H9 (cell line): ENCODE results near the gene ANO6. TPM values are rescaled to one million over a fixed set of nuclear protein-coding genes. Genes with fewer than 3 reads are reported as not detected.

Source experiments
- DNase-seq: peaks from one replicate; pipeline ENCODE4 v3.0.0-alpha.2; 2017
- H2AFZ ChIP-seq: one replicate; pipeline ENCODE4 v1.6.1; 2013; ENCODE audit warnings: mild to moderate bottlenecking, low read length, control low read depth, moderate library complexity
- H2AK5ac ChIP-seq: 2 replicates; pipeline ENCODE4 v1.6.1; 2013; ENCODE audit warnings: low read length, control low read depth, mixed read lengths; ENCODE audit not compliant: insufficient read length
- H2BK120ac ChIP-seq: one replicate; pipeline ENCODE4 v1.6.1; 2013; ENCODE audit warnings: low read depth, mild to moderate bottlenecking, low read length, control low read depth, inconsistent platforms; ENCODE audit not compliant: poor library complexity, severe bottlenecking
- H2BK12ac ChIP-seq: 2 replicates; pipeline ENCODE4 v1.6.1; 2013; ENCODE audit warnings: low read length, control low read depth, mixed read lengths, low read depth; ENCODE audit not compliant: insufficient read length
- H2BK15ac ChIP-seq: 2 replicates; pipeline ENCODE4 v1.6.1; 2013; ENCODE audit warnings: low read depth, low read length, control low read depth
- H2BK20ac ChIP-seq: one replicate; pipeline ENCODE4 v1.6.1; 2013; ENCODE audit warnings: low read depth, mild to moderate bottlenecking, low read length, control low read depth, inconsistent platforms; ENCODE audit not compliant: poor library complexity, severe bottlenecking
- H2BK5ac ChIP-seq: 2 replicates; pipeline ENCODE4 v1.6.1; 2013; ENCODE audit warnings: low read length, control low read depth, mixed read lengths; ENCODE audit not compliant: insufficient read length
- H3K14ac ChIP-seq: 2 replicates; pipeline ENCODE4 v1.6.1; 2013; ENCODE audit warnings: low read length, control low read depth; ENCODE audit not compliant: insufficient read depth
- H3K18ac ChIP-seq: 2 replicates; pipeline ENCODE4 v1.6.1; 2013; ENCODE audit warnings: low read depth, mild to moderate bottlenecking, mixed read lengths, low read length, control low read depth; ENCODE audit not compliant: insufficient read length
- H3K23ac ChIP-seq: 2 replicates; pipeline ENCODE4 v1.6.1; 2013; ENCODE audit warnings: low read length, control low read depth, mixed read lengths, low read depth; ENCODE audit not compliant: insufficient read length
- H3K23me2 ChIP-seq: 2 replicates; pipeline ENCODE4 v1.6.1; 2013; ENCODE audit warnings: low read depth, mild to moderate bottlenecking, mixed read lengths, low read length, control low read depth; ENCODE audit not compliant: insufficient read length, poor library complexity, severe bottlenecking
- H3K27ac ChIP-seq: 2 replicates; pipeline ENCODE4 v1.5.1; 2013; ENCODE audit warnings: low read length, control low read depth, mixed read lengths, low read depth; ENCODE audit not compliant: insufficient read length
- H3K27me3 ChIP-seq: 2 replicates; pipeline ENCODE4 v1.6.1; 2013; ENCODE audit warnings: low read length, control low read depth, inconsistent platforms; ENCODE audit not compliant: insufficient read depth
- H3K4ac ChIP-seq: 2 replicates; pipeline ENCODE4 v1.6.1; 2013; ENCODE audit warnings: low read depth, mild to moderate bottlenecking, control low read depth, inconsistent platforms, low read length, moderate library complexity
- H3K4me1 ChIP-seq: 2 replicates; pipeline ENCODE4 v1.6.1; 2013; ENCODE audit warnings: low read length, control low read depth, inconsistent platforms; ENCODE audit not compliant: insufficient read depth
- H3K4me2 ChIP-seq: 2 replicates; pipeline ENCODE4 v1.6.1; 2013; ENCODE audit warnings: low read length, control low read depth, mixed read lengths; ENCODE audit not compliant: insufficient read length, insufficient read depth
- H3K56ac ChIP-seq: 2 replicates; pipeline ENCODE4 v1.6.1; 2013; ENCODE audit warnings: low read depth, mild to moderate bottlenecking, mixed read lengths, low read length, control low read depth; ENCODE audit not compliant: insufficient read length
- H3K79me1 ChIP-seq: 2 replicates; pipeline ENCODE4 v1.6.1; 2013; ENCODE audit warnings: low read depth, mild to moderate bottlenecking, moderate library complexity, low read length, control low read depth, inconsistent platforms; ENCODE audit not compliant: insufficient read depth, poor library complexity, severe bottlenecking
- H3K79me2 ChIP-seq: 2 replicates; pipeline ENCODE4 v1.6.1; 2013; ENCODE audit warnings: low read length, control low read depth, inconsistent platforms; ENCODE audit not compliant: insufficient read depth
- H3K9ac ChIP-seq: 2 replicates; pipeline ENCODE4 v1.6.1; 2013; ENCODE audit warnings: low read length, control low read depth, mixed read lengths; ENCODE audit not compliant: insufficient read length; ENCODE audit errors: extremely low read depth
- H3K9me3 ChIP-seq: one replicate; pipeline ENCODE4 v1.6.1; 2013; ENCODE audit warnings: low read depth, low read length, inconsistent platforms; ENCODE audit not compliant: control insufficient read depth
- H3T11ph ChIP-seq: one replicate; pipeline ENCODE4 v1.6.1; 2013; ENCODE audit warnings: mild to moderate bottlenecking, low read length, control low read depth, inconsistent platforms
- H4K20me1 ChIP-seq: one replicate; pipeline ENCODE4 v1.6.1; 2013; ENCODE audit not compliant: control insufficient read depth, insufficient read length, insufficient read depth
- H4K5ac ChIP-seq: 2 replicates; pipeline ENCODE4 v1.6.1; 2013; ENCODE audit warnings: low read depth, mild to moderate bottlenecking, mixed read lengths, low read length, control low read depth; ENCODE audit not compliant: insufficient read length
- H4K8ac ChIP-seq: replicated peaks from 2 replicates; pipeline ENCODE4 v1.6.1; 2013; ENCODE audit warnings: low read length, control low read depth, mixed read lengths, low read depth; ENCODE audit not compliant: insufficient read length
- H4K91ac ChIP-seq: 2 replicates; pipeline ENCODE4 v1.6.1; 2013; ENCODE audit warnings: low read depth, mild to moderate bottlenecking, moderate library complexity, mixed read lengths, low read length, control low read depth; ENCODE audit not compliant: insufficient read length
- H3K27ac Mint-ChIP-seq, 3 experiments: 2 replicates in 2 of 3; 3 replicates in 1 of 3; pipeline ENCODE4 v1.8.0; 2020 to 2021; ENCODE audit warnings: mixed read lengths in 3 of 3, mild to moderate bottlenecking in 1 of 3, moderate library complexity in 1 of 3
- H3K27me3 Mint-ChIP-seq: 2 replicates; pipeline ENCODE4 v1.8.0; 2021; ENCODE audit warnings: low read depth, mild to moderate bottlenecking, moderate library complexity, mixed read lengths
- H3K36me3 Mint-ChIP-seq, 3 experiments: 2 replicates in 2 of 3; 3 replicates in 1 of 3; pipeline ENCODE4 v1.8.0; 2020 to 2021; ENCODE audit warnings: low read depth in 3 of 3, mixed read lengths in 3 of 3; ENCODE audit not compliant: insufficient read depth in 1 of 3
- H3K4me1 Mint-ChIP-seq, 2 experiments: 2 replicates each; pipeline ENCODE4 v1.8.0; 2020; ENCODE audit warnings: mixed read lengths in 2 of 2
- H3K4me3 Mint-ChIP-seq, 2 experiments: 2 replicates in 1 of 2; 3 replicates in 1 of 2; pipeline ENCODE4 v1.8.0; 2020 to 2021; ENCODE audit warnings: mild to moderate bottlenecking in 2 of 2, mixed read lengths in 2 of 2, moderate library complexity in 1 of 2
- H3K9me3 Mint-ChIP-seq, 2 experiments: 2 replicates in 1 of 2; 3 replicates in 1 of 2; pipeline ENCODE4 v1.8.0; 2020; ENCODE audit warnings: mild to moderate bottlenecking in 2 of 2, mixed read lengths in 2 of 2, moderate library complexity in 1 of 2
- CTCF ChIP-seq: fragments of 200-600 bp; sonication (generic); conservative IDR thresholded peaks from 3 replicates; pipeline ENCODE4 v1.8.0; 2021; ENCODE audit warnings: antibody characterized with exemption, mild to moderate bottlenecking
- WGBS: extraction: QIAGEN DNeasy Blood & Tissue Kit; methylation state at CpG from one replicate; pipeline ENCODE4 v1.1.7; 2013; ENCODE audit warnings: missing lambda C conversion rate, low lambda C conversion rate, mixed read lengths; ENCODE audit not compliant: insufficient read length; ENCODE audit errors: extremely low coverage; 5-methylcytosine and 5-hydroxymethylcytosine counted together
- total RNA-seq: library from RNA; stranded (reverse); gene quantifications from 2 replicates; pipeline ENCODE4 v1.2.1, GENCODE V29; 2021

ANO6 gene
- total RNA-seq, 1 experiment from 2014 or later = 24.3 TPM

- Histone ChIP-seq H2BK120ac (no peak overlapping the region), H2BK12ac (no peak overlapping the region), H3K14ac (no peak overlapping the region), H2AFZ (no peak overlapping the region), H3K9ac (no peak overlapping the region), H3K18ac (no peak overlapping the region), H3K56ac (no peak overlapping the region), H3K4me1 (no peaks in the 10 kb centered on the region), H2BK15ac (no peak overlapping the region), H3K23me2 (no peaks in the 10 kb centered on the region), H4K8ac (no peak overlapping the region), H3K23ac (no peak overlapping the region), H3K79me2 (no peaks in the 10 kb centered on the region), H3K27me3 (no peaks in the 10 kb centered on the region), H2AK5ac (no peak overlapping the region), H2BK5ac (no peak overlapping the region), H4K91ac (no peak overlapping the region), H3K4ac (no peak overlapping the region), H3K9me3 (no peaks in the 10 kb centered on the region), H2BK20ac (no peak overlapping the region), H4K5ac (no peak overlapping the region), H3K79me1 (no peaks in the 10 kb centered on the region), H3K27ac (no peak overlapping the region), H4K20me1 (no peaks in the 10 kb centered on the region), H3K4me2 (no peak overlapping the region), H3T11ph (no peak overlapping the region)
- Mint-ChIP-seq H3K9me3 (no peaks in the 10 kb centered on the region), H3K36me3 (no peaks in the 10 kb centered on the region; a peak in 1 of 7 replicates), H3K27ac (no peak overlapping the region), H3K4me1 (no peaks in the 10 kb centered on the region), H3K4me3 (no peak overlapping the region), H3K27me3 (no peaks in the 10 kb centered on the region)
- WGBS = no CpG with 5 or more reads among the region's 4 CpGs
- no peak for DNase-seq
- no peak for TF ChIP-seq CTCF
Observed at GRCh38 chr12:45205165-45205825, 10.6 kb upstream of the ANO6 start.
